SK-N-SH treated with all-trans-retinoic acid at 6 μM for 48 hours (cell line): ENCODE data around the gene ALK.

Source experiments
- ARNTL ChIP-seq: fragments of 450-650 bp; formaldehyde crosslinking; IDR thresholded peaks from 2 replicates; pipeline ENCODE4 v1.5.0; 2020; ENCODE audit warnings: low read depth, mild to moderate bottlenecking, moderate library complexity, borderline replicate concordance
- CSRNP3 ChIP-seq: fragments of 250-450 bp; sonication (Bioruptor Pico); IDR thresholded peaks from 2 replicates; pipeline ENCODE4 v1.5.1; 2021; ENCODE audit warnings: mild to moderate bottlenecking, moderate library complexity
- TOX ChIP-seq: fragments of 250-450 bp; sonication (Bioruptor Pico); IDR thresholded peaks from 2 replicates; pipeline ENCODE4 v1.8.0; 2021; ENCODE audit warnings: mild to moderate bottlenecking, moderate library complexity, borderline replicate concordance
- TF ChIP-seq, protein P1 (sequence below): fragments of 250-450 bp; sonication (Bioruptor Pico); IDR thresholded peaks from 2 replicates; pipeline ENCODE4 v1.8.0; 2020; ENCODE audit warnings: mild to moderate bottlenecking, moderate library complexity, borderline replicate concordance
- TF ChIP-seq, protein P2 (sequence below): fragments of 250-450 bp; sonication (Bioruptor Pico); IDR thresholded peaks from 2 replicates; pipeline ENCODE4 v1.5.1; 2020; ENCODE audit warnings: low read depth, mild to moderate bottlenecking, moderate library complexity

- TF ChIP-seq TOX (CRISPR knock-in tag) (no peak), ARNTL (CRISPR knock-in tag) (no peak), CSRNP3 (CRISPR knock-in tag) (no peak)
- TF ChIP-seq, protein P1, sequence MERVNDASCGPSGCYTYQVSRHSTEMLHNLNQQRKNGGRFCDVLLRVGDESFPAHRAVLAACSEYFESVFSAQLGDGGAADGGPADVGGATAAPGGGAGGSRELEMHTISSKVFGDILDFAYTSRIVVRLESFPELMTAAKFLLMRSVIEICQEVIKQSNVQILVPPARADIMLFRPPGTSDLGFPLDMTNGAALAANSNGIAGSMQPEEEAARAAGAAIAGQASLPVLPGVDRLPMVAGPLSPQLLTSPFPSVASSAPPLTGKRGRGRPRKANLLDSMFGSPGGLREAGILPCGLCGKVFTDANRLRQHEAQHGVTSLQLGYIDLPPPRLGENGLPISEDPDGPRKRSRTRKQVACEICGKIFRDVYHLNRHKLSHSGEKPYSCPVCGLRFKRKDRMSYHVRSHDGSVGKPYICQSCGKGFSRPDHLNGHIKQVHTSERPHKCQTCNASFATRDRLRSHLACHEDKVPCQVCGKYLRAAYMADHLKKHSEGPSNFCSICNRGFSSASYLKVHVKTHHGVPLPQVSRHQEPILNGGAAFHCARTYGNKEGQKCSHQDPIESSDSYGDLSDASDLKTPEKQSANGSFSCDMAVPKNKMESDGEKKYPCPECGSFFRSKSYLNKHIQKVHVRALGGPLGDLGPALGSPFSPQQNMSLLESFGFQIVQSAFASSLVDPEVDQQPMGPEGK (CRISPR knock-in tag): no peak
- TF ChIP-seq, protein P2, sequence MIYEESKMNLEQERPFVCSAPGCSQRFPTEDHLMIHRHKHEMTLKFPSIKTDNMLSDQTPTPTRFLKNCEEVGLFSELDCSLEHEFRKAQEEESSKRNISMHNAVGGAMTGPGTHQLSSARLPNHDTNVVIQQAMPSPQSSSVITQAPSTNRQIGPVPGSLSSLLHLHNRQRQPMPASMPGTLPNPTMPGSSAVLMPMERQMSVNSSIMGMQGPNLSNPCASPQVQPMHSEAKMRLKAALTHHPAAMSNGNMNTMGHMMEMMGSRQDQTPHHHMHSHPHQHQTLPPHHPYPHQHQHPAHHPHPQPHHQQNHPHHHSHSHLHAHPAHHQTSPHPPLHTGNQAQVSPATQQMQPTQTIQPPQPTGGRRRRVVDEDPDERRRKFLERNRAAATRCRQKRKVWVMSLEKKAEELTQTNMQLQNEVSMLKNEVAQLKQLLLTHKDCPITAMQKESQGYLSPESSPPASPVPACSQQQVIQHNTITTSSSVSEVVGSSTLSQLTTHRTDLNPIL: no peak
These were observed 205.7 kb downstream of the ALK start for GRCh38 chr2:29715655-29716054.
